ENCODE data around the gene IL17B. TPM values are rescaled to one million over a fixed set of nuclear protein-coding genes. Genes with fewer than 3 reads are reported as not detected.
A peak's percentile ranks its signal among the peaks of the same experiment; 100 is the strongest.

Gene IL17B
- polyA plus RNA-seq, 1 donor = 4.0 TPM

- 0% methylated on average over 2 of the region's 61 CpGs for WGBS (ENCODE audit: insufficient coverage, low lambda C conversion rate)
- peaks cover 22% of the 10 kb centered on the region for H3K4me1 ChIP-seq (ENCODE audit: control insufficient read depth, insufficient read depth, low read length)
- H3K36me3 ChIP-seq (ENCODE audit: control insufficient read depth, insufficient read depth, low read length) = peaks cover 18% of the 10 kb centered on the region
- no peaks in the 10 kb centered on the region for H3K9me3 ChIP-seq (ENCODE audit: control insufficient read depth, low read depth, low read length)
- H3K27ac ChIP-seq (ENCODE audit: low read length) = peak within 1 kb of the TSS; percentile 87
- no peaks in the 10 kb centered on the region for H3K27me3 ChIP-seq (ENCODE audit: control insufficient read depth, insufficient read depth, low read length)
- peak; percentile 96 to 99 for DNase-seq
- H3K4me3 ChIP-seq (ENCODE audit: low read length) = peak within 1 kb of the TSS; percentile 95
Observed at GRCh38 chr5:149357370-149358293, 21.5 kb downstream of the IL17B start, which contains the start of gene PCYOX1L. PCYOX1L (plus strand) TSS chr5:149358046; CDS start chr5:149358069, 23 bp downstream.

DNA sequence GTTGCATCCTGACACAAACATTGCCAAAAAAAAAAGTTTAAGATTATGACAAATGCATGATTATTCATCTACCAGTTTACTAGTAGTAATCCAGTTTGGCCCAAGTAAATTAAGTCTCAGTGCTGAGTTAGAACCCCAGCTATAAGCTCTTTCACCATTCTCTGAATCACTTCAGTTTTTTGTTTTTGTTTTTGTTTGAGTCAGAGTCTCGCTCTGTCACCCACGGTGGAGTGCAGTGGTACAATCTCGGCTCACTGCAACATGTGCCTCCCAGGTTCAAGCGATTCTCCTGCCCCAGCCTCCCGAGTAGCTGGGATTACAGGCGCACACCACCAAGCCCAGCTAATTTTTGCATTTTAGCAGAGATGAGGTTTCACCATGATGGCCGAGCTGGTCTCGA, 22.7 kb downstream of the IL17B start:
- DNase-seq = no peak
- WGBS (ENCODE audit: insufficient coverage, low lambda C conversion rate) = no CpG with 5 or more reads among the region's 8 CpGs

DNA sequence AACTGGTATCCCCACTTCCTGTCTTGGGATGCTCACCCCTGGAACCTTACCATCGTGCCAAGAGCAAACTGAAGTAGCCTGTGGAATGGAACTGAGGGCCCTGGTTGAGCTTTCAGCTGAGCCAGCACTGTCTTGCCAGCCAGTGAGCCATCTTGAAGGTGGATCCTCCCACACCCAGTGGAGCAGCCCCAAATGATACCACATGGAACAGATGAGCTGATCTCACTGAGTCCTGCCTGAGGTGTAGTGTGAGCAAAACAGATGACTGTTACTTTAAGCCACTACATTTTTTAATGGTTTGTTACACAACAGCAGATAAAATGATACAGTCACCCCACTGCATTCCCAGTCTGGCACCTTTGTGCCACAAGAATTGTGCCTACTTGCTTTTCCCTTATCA, 23.4 kb downstream of the IL17B start:
- DNase-seq = no peak
- Histone ChIP-seq H3K27ac (ENCODE audit: low read length) (no peak overlapping the region), H3K36me3 (ENCODE audit: control insufficient read depth, insufficient read depth, low read length) (peaks cover 34% of the 10 kb centered on the region), H3K4me3 (ENCODE audit: low read length) (no peak overlapping the region), H3K27me3 (ENCODE audit: control insufficient read depth, insufficient read depth, low read length) (no peaks in the 10 kb centered on the region), H3K4me1 (ENCODE audit: control insufficient read depth, insufficient read depth, low read length) (peaks cover 22% of the 10 kb centered on the region), H3K9me3 (ENCODE audit: control insufficient read depth, low read depth, low read length) (no peaks in the 10 kb centered on the region)
- WGBS (ENCODE audit: insufficient coverage, low lambda C conversion rate) = no CpG with 5 or more reads among the region's 1 CpG

More for the DNA sequence above, 22.7 kb downstream of the IL17B start:
- Histone ChIP-seq H3K4me3 (ENCODE audit: low read length) (no peak overlapping the region), H3K4me1 (ENCODE audit: control insufficient read depth, insufficient read depth, low read length) (peaks cover 22% of the 10 kb centered on the region), H3K9me3 (ENCODE audit: control insufficient read depth, low read depth, low read length) (no peaks in the 10 kb centered on the region), H3K27me3 (ENCODE audit: control insufficient read depth, insufficient read depth, low read length) (no peaks in the 10 kb centered on the region), H3K27ac (ENCODE audit: low read length) (peak overlapping the region; percentile 87), H3K36me3 (ENCODE audit: control insufficient read depth, insufficient read depth, low read length) (peaks cover 28% of the 10 kb centered on the region)

GRCh38 chr5:149353911-149354310, 25.2 kb downstream of the IL17B start:
- H3K27me3 ChIP-seq (ENCODE audit: control insufficient read depth, insufficient read depth, low read length) = no peaks in the 10 kb centered on the region
- peaks cover 20% of the 10 kb centered on the region for H3K4me1 ChIP-seq (ENCODE audit: control insufficient read depth, insufficient read depth, low read length)
- H3K9me3 ChIP-seq (ENCODE audit: control insufficient read depth, low read depth, low read length) = no peaks in the 10 kb centered on the region
- 33% methylated on average over 1 of the region's 2 CpGs for WGBS (ENCODE audit: insufficient coverage, low lambda C conversion rate)
- peaks cover 50% of the 10 kb centered on the region for H3K36me3 ChIP-seq (ENCODE audit: control insufficient read depth, insufficient read depth, low read length)
- peak in 1 of 2 donors; percentile 73 for DNase-seq
- H3K4me3 ChIP-seq (ENCODE audit: low read length) = no peak overlapping the region
- peak overlapping the region; percentile 75 for H3K27ac ChIP-seq (ENCODE audit: low read length)

DNA sequence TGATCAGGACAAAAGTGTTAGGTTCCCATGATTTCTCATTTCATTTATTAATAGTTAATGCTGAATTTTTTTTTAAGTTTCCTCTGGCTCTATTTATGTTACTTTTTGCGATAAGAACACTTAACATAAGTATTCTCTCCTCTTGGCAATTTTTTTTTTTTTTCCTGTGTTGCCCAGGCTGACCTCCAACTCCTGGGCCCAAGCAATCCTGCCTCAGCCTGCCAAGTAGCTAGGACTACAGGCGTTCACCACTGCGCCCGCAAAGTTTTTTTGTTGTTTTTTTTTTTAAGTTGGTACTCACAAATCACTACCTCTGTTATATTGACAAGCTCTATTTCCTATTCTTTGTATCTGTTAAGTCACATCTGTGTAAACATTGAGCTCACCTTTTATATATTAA, 26.9 kb downstream of the IL17B start:
- Histone ChIP-seq H3K4me3 (ENCODE audit: low read length) (no peak overlapping the region), H3K36me3 (ENCODE audit: control insufficient read depth, insufficient read depth, low read length) (peaks cover 63% of the 10 kb centered on the region), H3K9me3 (ENCODE audit: control insufficient read depth, low read depth, low read length) (no peaks in the 10 kb centered on the region), H3K27me3 (ENCODE audit: control insufficient read depth, insufficient read depth, low read length) (no peaks in the 10 kb centered on the region), H3K27ac (ENCODE audit: low read length) (no peak overlapping the region), H3K4me1 (ENCODE audit: control insufficient read depth, insufficient read depth, low read length) (peaks cover 18% of the 10 kb centered on the region)
- DNase-seq = no peak
- WGBS (ENCODE audit: insufficient coverage, low lambda C conversion rate) = 95% methylated on average over 2 of the region's 4 CpGs

DNA sequence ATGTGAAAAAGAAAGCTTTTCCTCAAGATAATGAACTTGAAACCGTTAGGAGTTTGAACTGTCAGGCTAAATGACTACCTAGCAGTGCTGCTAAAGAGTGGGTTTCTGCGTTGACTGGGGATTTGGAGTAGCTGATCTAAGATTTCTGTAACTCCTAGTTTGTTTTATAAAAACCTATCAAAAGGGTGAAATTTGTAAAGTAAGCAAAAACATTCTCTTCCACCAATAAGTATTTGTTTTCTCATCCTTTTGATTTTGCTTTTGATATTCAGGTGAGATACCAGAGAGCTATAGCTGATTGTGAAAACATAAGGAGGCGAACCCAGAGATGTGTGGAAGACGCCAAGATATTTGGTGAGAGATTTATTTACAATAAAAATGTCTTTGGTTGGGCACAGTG, 29.7 kb downstream of the IL17B start:
- peaks cover 6% of the 10 kb centered on the region for H3K4me1 ChIP-seq (ENCODE audit: control insufficient read depth, insufficient read depth, low read length)
- H3K4me3 ChIP-seq (ENCODE audit: low read length) = no peak overlapping the region
- H3K27ac ChIP-seq (ENCODE audit: low read length) = no peak overlapping the region
- no peaks in the 10 kb centered on the region for H3K27me3 ChIP-seq (ENCODE audit: control insufficient read depth, insufficient read depth, low read length)
- DNase-seq = no peak
- H3K9me3 ChIP-seq (ENCODE audit: control insufficient read depth, low read depth, low read length) = no peaks in the 10 kb centered on the region
- 100% methylated on average over 1 of the region's 4 CpGs for WGBS (ENCODE audit: insufficient coverage, low lambda C conversion rate)
- peaks cover 52% of the 10 kb centered on the region for H3K36me3 ChIP-seq (ENCODE audit: control insufficient read depth, insufficient read depth, low read length)

- no peaks in the 10 kb centered on the region for H3K27me3 ChIP-seq (ENCODE audit: control insufficient read depth, insufficient read depth, low read length)
- H3K4me3 ChIP-seq (ENCODE audit: low read length) = no peak overlapping the region
- WGBS (ENCODE audit: insufficient coverage, low lambda C conversion rate) = no CpG with 5 or more reads among the region's 1 CpG
- no peaks in the 10 kb centered on the region for H3K9me3 ChIP-seq (ENCODE audit: control insufficient read depth, low read depth, low read length)
- DNase-seq = no peak
- H3K36me3 ChIP-seq (ENCODE audit: control insufficient read depth, insufficient read depth, low read length) = peaks cover 52% of the 10 kb centered on the region
- H3K4me1 ChIP-seq (ENCODE audit: control insufficient read depth, insufficient read depth, low read length) = peaks cover 11% of the 10 kb centered on the region
- H3K27ac ChIP-seq (ENCODE audit: low read length) = no peak overlapping the region
Observed at GRCh38 chr5:149348518-149348917, 30.6 kb downstream of the IL17B start.

DNA sequence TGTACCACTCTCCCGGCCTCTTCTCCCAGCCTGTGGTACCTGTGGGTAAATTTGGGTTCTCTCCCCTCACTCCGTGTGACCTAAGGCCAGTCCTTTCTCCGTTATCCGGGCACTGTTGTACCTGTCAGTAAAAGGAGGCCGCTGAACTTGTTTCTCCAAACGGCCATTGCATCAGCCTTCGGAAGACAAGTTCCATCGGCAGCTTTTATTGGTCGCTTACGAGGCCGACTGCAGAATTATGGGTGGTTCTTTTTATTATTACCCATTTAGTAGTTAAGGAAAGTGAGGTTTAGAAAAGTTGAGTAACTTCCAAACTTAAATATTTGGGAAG, 33.2 kb downstream of the IL17B start:
- peaks cover 29% of the 10 kb centered on the region for H3K4me1 ChIP-seq (ENCODE audit: control insufficient read depth, insufficient read depth, low read length)
- H3K27me3 ChIP-seq (ENCODE audit: control insufficient read depth, insufficient read depth, low read length) = no peaks in the 10 kb centered on the region
- DNase-seq = peak in 1 of 2 donors; percentile 60
- no peaks in the 10 kb centered on the region for H3K9me3 ChIP-seq (ENCODE audit: control insufficient read depth, low read depth, low read length)
- H3K27ac ChIP-seq (ENCODE audit: low read length) = peak overlapping the region; percentile 72
- WGBS (ENCODE audit: insufficient coverage, low lambda C conversion rate) = no CpG with 5 or more reads among the region's 11 CpGs
- peak overlapping the region; percentile 90 for H3K4me3 ChIP-seq (ENCODE audit: low read length)
- peaks cover 31% of the 10 kb centered on the region for H3K36me3 ChIP-seq (ENCODE audit: control insufficient read depth, insufficient read depth, low read length)

GRCh38 chr5:149345147-149345891, 33.8 kb downstream of the IL17B start, which contains the start of gene GRPEL2:
GRPEL2 (plus strand) TSS chr5:149345499; CDS start chr5:149345540, 41 bp downstream.
- H3K9me3 ChIP-seq (ENCODE audit: control insufficient read depth, low read depth, low read length) = no peaks in the 10 kb centered on the region
- no peaks in the 10 kb centered on the region for H3K27me3 ChIP-seq (ENCODE audit: control insufficient read depth, insufficient read depth, low read length)
- peak within 1 kb of the TSS; percentile 90 for H3K4me3 ChIP-seq (ENCODE audit: low read length)
- 6% methylated on average over 3 of the region's 54 CpGs for WGBS (ENCODE audit: insufficient coverage, low lambda C conversion rate)
- peak; percentile 95 to 97 for DNase-seq
- peak within 1 kb of the TSS; percentile 72 for H3K27ac ChIP-seq (ENCODE audit: low read length)
- H3K4me1 ChIP-seq (ENCODE audit: control insufficient read depth, insufficient read depth, low read length) = peaks cover 33% of the 10 kb centered on the region
- peaks cover 27% of the 10 kb centered on the region for H3K36me3 ChIP-seq (ENCODE audit: control insufficient read depth, insufficient read depth, low read length)

- H3K36me3 ChIP-seq (ENCODE audit: control insufficient read depth, insufficient read depth, low read length) = peaks cover 16% of the 10 kb centered on the region
- peaks cover 34% of the 10 kb centered on the region for H3K4me1 ChIP-seq (ENCODE audit: control insufficient read depth, insufficient read depth, low read length)
- WGBS (ENCODE audit: insufficient coverage, low lambda C conversion rate) = no CpG with 5 or more reads among the region's 2 CpGs
- no peaks in the 10 kb centered on the region for H3K9me3 ChIP-seq (ENCODE audit: control insufficient read depth, low read depth, low read length)
- H3K4me3 ChIP-seq (ENCODE audit: low read length) = no peak overlapping the region
- peak overlapping the region; percentile 72 for H3K27ac ChIP-seq (ENCODE audit: low read length)
- no peak for DNase-seq
- H3K27me3 ChIP-seq (ENCODE audit: control insufficient read depth, insufficient read depth, low read length) = no peaks in the 10 kb centered on the region
Observed at GRCh38 chr5:149344151-149344550, 34.9 kb downstream of the IL17B start.

Data from large intestine (tissue), 3 donors.